Subcutaneous adipose tissue (tissue), 4 donors: Measurements from ENCODE around the gene RGS5. TPM values are rescaled to one million over a fixed set of nuclear protein-coding genes. Genes with fewer than 3 reads are reported as not detected.

Source experiments
- total RNA-seq, 4 donors: library from RNA; depleted of rRNA; stranded (reverse); fragments of >200 nt; gene quantifications; one replicate each; pipeline ENCODE4 v1.1.0, GENCODE V29; 2016
- TF ChIP-seq, protein P1 (sequence below): fragments of 450-650 bp; IDR thresholded peaks from one replicate; pipeline ENCODE4 v1.5.1; 2016; ENCODE audit warnings: low read depth, mild to moderate bottlenecking, control low read depth, antibody characterized with exemption, moderate library complexity

The RGS5 gene
- total RNA-seq, 4 donors from 2014 or later, result 27.4 to 180 (median 93.0) TPM

DNA sequence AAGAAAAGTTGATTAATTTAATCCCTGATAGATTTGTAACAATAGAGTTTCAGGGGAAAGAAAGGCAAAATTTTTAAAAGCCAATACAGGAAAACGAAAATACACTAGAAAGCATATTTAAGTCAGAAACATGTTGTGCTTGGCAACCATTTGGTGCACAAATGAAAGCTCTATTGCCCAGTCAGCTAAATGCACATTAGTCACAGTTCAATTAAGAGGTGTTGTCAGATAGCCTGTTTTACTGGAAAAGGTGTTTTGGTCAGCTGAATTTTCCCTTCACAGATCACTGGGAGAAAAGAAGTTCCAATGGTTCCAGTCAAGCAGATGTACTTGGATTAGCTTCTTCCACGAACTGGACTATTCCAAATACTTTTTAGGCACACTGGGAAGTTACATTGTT, 108.1 kb downstream of the RGS5 start:
- TF ChIP-seq, protein P1, sequence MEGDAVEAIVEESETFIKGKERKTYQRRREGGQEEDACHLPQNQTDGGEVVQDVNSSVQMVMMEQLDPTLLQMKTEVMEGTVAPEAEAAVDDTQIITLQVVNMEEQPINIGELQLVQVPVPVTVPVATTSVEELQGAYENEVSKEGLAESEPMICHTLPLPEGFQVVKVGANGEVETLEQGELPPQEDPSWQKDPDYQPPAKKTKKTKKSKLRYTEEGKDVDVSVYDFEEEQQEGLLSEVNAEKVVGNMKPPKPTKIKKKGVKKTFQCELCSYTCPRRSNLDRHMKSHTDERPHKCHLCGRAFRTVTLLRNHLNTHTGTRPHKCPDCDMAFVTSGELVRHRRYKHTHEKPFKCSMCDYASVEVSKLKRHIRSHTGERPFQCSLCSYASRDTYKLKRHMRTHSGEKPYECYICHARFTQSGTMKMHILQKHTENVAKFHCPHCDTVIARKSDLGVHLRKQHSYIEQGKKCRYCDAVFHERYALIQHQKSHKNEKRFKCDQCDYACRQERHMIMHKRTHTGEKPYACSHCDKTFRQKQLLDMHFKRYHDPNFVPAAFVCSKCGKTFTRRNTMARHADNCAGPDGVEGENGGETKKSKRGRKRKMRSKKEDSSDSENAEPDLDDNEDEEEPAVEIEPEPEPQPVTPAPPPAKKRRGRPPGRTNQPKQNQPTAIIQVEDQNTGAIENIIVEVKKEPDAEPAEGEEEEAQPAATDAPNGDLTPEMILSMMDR, result no peak

DNA sequence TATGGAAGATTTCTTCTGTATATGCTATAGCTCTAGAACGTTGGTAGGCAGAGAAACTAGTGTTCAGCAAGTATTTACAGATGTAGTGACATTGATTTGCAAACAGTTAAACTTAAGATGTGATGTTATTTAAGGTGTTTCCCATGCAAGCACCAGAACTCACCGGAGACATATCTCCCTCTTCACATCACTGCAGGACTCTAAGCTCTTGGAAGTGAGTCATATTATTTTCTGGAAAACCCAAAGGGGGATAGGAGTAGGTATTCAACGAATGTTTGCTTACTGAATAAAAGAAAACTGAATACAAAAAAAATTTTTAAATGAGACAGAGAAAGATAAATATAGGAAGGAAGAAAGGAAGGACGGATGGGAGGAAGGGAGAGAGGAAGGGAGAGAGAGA, 108.5 kb downstream of the RGS5 start:
- TF ChIP-seq, protein P1, result no peak

DNA sequence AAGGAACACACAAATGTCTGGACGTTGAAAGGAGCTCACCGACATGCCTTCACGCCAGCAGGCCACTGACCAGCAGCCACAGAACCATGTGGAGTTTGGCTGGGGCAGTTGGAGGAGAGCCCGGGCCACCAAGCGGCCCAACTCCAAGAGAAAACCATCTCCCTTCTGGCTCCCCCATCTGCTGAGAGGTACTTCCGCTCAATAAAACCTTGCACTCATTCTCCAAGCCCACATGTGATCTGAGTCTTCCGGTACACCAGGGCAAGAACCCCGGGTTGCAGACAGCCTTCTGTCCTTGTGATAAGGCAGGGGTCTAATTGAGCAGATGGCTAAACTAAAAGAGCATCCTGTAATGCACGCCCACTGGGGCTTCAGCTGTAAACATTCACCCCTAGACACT, 109.1 kb downstream of the RGS5 start:
- TF ChIP-seq, protein P1, result no peak

DNA sequence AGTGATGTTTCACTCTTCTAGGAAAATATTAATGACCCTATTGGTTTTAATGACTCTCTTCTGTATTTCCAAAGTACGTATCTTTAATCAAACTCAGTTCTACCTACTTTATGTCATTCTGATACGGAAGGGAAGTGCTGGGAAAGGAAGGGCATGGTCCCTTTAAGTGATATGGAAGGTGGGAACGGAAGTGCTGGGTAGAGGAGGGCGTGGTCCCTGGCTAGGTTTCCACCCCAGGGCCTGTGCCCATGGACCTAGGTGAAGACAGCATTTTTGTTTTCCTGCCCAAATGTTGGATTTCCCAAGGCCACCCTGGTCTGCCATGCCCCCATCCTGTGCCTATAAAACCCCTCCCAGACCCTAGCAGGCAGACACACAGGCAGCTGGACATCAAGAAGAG, 109.5 kb downstream of the RGS5 start:
- TF ChIP-seq, protein P1, result no peak

Other genes with a start within 250 kb of the RGS5 start
- gene RGS4, start 133.6 kb downstream of the RGS5 start, total RNA-seq, result 1 to 10 TPM in 1 of 4 donors, under 1 TPM in 2, not detected in 1; 0.22 to 1.4 (median 0.82) TPM
- gene NUF2, start 119.0 kb upstream of the RGS5 start, total RNA-seq, result 1 to 10 TPM in 2 of 4 donors, under 1 TPM in 1, not detected in 1; 0.57 to 2.0 (median 1.1) TPM